Posterior vena cava (tissue), 2 donors: Measurements from ENCODE around the gene SH2D3A. TPM values are rescaled to one million over a fixed set of nuclear protein-coding genes. Genes with fewer than 3 reads are reported as not detected.
A peak's percentile ranks its signal among the peaks of the same experiment; 100 is the strongest.
"Not testable (repeated sequence)": the region's sequence is repeated elsewhere in the genome, so short reads cannot be mapped to it uniquely, and the experiment has no call there.

Experiments used
- DNase-seq: peaks from one replicate; pipeline ENCODE4 v3.0.0-alpha.2; 2020; ENCODE audit warnings: low spot score
- intact Hi-C, 2 donors: fragments of 100-400 bp; cut with DNase I; formaldehyde crosslinking; loops; one replicate each; pipeline versions ENCODE4 v1.14.1 to v1.14.2; 2022 to 2023
- total RNA-seq, 2 donors: library from RNA; stranded (reverse); fragmentation: NEBNext Ultra II Directional; extraction: Animal tissue kit (Norgen Biotek cat#: 25700); gene quantifications; one replicate each; pipeline ENCODE4 v1.2.1, GENCODE V29; 2021
- donor health status: DM: yes; HTN: yes; CAD: no.
- donor health status: DM: yes; HTN: yes; CAD: no.

The SH2D3A gene
- total RNA-seq, 2 donors from 2014 or later, result 0.37 to 0.52 TPM

DNA sequence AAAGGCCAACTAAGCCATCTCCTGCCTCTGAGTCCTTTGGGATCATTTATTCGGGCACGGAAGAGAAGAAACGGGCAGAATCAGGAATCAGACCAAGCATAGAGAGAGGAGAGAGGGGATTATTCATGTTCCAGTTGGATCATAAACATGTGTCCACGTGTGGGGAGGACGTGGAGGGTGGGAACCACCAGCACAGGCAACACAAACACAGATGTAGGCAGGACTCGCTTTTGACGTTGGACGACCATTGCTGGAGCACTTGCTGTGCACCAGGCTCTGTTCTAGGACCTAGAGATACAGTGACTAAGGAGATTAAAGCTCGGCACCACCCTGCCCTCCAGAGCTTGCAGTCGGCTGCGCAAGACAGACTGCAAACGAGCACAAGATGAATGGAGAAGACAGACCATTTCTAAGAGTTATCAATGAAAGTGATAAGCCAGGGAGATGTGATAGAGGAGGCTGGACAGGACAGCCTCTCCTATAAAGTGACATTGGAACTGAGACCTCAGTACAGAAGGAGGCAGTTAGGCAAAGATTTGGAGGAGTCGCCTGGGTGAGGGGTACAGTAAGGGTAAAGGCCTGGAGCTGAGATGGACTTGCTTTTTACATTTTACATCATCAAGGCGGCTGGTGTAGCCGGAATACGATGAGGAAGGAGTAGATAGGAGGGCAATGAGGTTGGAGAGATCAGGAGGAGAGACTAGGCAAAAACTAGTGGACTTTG lies 716 bp downstream of the SH2D3A start:
- DNase-seq, result no peak
- intact Hi-C loops, result no loop called here

DNA sequence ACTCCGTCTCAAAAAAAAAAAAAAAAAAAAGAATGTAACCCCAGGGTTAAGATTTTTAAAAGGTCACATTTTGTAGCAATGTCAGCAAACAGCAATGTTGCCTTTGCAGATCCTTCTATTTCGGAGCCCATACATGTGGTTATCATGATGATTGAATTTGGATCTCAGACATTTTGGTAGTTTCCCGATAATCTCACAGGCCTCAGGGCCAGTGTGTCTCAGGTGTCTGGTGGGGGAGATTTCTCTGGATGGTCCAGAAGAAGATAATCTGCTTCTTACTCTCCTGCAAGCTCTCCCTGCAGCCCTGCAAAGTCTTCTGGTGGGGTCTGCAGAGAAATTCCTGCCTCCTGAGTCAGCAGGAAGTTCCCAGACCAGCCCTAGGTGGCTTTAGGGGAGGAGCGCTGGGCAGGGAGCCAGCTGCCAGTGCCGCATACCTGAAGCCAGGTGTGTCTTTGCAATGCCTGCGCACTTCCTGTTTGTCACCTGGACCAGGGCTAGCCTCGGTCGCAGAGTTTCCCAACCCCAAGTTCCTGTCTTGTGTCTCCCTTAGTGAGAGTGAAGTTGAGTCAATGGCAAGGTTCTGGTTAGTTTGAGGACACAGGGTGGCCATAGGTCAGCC lies 1.4 kb downstream of the SH2D3A start:
- intact Hi-C loops, result no loop called here
- no peak for DNase-seq

DNA sequence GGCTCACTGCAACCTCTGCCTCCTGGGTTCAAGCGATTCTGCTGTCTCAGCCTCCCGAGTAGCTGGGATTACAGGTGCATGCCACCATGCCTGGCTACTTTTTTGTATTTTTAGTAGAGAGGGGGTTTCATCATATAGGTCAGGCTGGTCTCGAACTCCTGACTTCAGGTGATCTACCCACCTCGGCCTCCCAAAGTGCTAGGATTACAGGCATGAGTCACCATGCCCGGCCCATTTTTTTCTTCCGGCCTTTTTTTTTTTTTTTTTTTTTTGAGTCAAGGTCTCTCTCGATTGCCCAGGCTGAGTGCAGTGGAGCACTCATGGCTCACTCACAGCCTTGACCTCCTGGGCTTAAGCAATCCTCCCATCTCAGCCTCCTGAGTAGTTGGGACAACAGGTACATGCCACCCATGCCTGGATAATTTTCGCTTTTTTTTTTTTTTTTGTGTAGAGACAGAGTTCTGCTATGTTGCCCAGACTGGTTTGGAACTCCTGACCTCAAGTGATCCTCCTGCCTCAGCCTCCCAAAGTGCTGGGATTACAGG lies 4.9 kb downstream of the SH2D3A start:
- intact Hi-C loops, DNase-seq: not testable (repeated sequence)

DNA sequence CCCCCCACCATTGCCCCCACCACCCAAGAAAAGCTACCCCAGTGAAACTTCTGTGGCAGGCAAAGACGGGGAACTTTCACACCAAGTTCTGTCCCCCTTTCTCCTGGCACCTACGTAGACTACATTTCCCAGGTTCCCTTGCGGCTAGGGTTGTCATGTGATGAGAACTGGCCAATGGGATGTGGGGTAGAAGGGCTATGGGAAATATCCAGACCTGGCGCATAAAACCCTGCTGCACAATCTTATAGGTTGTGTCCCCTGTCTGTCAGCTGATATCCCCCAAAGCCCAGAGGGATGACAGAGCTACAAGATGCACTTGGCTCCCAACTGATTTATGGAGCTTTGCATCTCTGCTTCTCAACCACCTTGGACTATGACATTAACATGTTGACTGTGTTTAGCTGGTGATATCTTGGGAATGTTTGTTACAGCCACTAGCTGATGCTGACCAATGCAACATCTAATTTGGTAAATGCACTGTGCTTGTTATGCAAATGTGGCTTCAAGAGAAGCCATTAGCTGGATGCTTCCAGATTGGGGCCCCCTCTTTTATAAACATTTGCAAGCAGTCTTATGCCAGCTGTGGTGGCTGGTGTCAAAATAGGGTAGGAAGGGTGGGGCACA lies 6.1 kb downstream of the SH2D3A start:
- no peak for DNase-seq
- intact Hi-C loops, result no loop called here

DNA sequence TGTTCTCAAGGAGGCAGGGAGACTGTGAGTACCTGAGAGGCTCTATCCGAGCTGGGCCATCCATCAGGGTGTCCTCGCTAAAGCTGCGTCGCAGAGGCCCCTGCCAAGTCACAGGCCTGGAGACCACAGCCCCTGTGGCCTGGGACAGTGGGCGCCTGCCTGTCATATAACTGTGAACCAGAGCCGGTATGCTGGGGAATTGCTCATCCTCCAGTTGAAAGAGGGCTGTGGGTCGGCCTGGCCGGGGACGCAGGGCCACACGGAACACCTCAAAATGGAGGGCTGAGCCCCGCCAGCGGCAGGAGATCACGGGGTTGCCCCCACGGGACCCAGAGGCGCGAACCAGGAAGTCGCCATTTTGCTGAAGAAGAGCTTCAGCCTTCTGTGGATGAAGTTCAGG lies 6.6 kb downstream of the SH2D3A start:
- DNase-seq, result no peak
- intact Hi-C loops, result no loop called here

DNA sequence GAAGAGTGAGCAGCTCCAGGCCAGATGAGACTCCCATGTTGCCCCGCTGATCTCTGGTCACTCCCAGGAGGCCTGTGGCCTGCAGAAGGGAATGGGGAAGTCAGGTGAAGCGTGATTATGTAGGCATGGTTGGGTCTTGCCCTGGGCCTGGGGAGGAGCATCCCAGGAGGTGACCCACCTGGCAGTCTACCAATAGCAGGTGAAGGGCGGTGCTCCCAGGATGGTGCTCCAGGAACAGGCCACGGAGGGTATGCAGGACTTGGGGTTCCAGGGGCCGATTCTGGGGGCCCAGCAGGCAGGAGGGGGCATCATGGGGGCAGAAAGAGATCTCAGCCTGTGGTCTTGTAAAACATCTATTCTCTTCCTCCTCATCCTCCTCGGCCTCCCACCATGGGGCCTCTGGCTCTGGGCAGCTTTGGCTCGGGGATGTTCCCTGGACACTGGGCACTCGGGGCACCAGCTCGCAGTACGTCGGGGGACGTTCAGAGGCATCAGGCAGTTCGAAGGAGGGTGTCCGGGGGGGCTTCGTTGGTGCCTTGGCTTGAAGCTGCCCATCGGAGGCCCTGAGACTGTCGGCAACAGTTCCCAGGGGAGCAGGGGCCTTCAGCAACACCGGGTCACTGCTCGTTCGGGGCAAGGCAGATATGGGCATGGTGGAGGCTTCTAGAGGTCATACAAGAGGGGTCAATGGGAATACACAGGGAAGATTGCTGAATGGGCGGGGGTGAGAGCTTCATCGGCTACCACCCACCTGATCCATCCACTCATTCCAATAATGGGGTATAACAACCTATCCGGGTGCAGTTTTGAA lies 12.4 kb downstream of the SH2D3A start:
- intact Hi-C loops, result no loop called here
- no peak for DNase-seq

DNA sequence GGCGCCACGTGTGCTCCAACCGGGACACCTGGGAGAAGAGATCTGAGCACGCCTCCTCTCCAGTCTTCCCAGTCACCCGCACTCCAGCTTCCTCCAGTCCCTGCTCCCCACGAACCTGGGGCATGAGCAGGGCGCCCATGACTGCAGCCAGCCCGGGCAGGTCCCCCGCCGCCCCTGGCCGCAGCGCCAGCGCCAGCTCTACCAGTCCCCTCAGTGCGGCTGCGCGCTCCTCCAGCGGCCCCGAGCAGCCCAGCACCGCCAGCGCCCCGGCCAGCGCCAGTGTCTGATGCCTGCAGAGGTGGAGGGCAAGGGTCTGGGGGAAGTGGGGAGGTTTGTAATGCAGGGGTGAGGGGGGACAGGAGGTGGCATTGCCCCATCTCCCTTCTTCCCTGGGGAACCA lies 13.1 kb downstream of the SH2D3A start:
- no peak for DNase-seq
- intact Hi-C loops, result no loop called here

DNA sequence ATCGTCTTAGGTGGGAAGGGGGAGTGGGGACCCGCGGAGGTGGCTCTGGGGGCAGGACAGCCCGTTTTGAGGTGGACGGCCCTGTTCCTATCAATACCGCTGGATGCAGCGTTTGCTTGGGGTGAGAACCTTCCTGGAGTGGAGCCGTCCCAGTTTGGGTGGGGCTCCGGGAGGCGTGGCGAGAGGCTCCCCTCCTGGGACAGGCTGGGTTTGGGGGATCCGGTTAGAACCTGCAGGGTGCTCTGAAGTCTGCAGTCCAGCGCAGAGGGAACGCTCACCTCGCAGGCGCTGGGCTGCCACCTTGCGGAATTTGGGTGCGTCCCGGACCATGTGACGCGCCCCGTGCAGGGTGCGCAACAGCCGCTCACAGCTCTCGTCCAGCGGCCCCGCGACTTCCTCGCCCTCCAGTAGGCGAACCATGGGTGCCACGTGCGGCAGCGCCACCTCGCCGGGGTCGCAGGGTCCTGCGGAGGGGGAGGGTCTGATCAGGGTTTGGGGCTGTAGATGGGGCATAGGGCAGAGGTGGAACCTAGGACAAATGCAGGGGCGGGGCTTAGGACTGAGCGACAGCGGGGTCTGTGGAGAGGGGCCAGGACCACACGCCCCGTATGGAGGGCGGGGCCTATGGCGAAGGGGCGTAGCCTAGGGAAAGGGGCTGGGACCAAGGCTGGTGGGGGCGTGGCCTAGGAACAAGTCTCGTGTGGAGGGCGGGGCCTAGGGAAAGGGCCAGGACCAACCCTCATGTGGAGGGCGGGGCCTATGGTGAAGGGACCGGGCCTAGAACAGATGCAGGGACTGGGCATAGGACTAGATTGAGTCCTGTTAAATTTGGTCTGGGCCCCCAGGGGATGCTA lies 13.8 kb downstream of the SH2D3A start:
- intact Hi-C loops, result no loop called here
- peak; percentile 95 for DNase-seq

DNA sequence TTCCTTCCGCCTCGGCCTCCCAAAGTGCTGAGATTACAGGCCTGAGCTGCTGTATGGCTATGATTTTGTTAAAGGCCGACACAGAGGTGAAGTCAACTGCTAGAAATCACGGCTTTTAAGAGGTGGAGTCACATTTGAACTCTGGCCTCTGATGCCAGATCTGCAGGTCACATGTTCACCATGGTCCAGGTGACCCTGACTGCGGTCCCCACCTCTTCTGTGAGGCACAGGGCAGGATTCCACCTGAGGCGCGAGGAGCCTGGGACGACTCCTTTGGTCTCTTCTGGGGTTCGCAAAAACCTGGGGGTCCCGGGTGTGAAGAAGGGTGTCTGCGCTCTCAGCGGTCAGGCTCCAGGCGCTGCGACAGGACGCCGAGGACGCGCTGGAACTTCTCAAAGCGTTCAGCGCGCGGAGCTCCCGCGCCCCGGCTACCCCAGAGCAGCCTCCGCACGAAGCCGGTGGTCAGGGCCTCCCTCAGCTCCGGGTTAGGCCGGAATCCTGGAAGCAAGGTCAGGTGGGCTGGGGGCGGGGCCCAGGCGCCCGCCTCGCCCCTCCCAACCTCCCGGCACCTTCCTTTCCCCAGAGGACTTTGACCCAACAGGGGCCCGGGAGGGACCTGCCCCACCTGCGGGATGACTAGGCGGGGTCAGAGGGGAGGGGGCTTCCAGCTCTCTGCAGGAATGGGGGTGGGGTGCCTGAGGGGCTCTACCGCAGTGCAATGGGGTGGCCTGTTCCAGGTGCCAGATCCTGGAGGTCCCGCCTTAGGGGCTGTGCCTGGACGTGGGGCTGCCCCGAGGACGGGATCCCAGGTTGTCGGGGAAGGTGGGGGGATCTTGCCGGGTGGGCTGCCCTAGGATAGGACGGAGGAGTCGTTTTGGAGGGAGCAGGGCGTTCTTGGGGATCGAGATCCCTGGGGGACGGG lies 14.7 kb downstream of the SH2D3A start:
- intact Hi-C loops, result no loop called here
- DNase-seq, result no peak

DNA sequence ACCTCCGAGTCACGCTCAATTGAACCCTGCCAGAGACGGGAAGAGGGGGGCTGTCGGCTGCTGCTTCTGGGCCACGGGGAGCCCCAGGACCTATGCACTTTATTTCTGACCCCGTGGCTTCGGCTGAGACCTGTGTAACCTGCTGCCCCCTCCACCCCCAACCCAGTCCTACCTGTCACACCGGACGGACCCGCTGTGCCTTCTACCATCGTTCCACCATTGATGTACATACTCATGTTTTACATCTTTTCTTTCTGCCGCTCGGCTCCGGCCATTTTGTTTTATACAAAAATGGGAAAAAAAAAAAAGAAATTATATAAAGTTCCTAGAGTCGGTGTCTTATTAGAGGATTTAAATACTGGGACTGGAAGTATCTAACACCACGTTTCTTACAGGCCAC lies 16.0 kb downstream of the SH2D3A start:
- DNase-seq, result no peak
- intact Hi-C loops, result no loop called here

DNA sequence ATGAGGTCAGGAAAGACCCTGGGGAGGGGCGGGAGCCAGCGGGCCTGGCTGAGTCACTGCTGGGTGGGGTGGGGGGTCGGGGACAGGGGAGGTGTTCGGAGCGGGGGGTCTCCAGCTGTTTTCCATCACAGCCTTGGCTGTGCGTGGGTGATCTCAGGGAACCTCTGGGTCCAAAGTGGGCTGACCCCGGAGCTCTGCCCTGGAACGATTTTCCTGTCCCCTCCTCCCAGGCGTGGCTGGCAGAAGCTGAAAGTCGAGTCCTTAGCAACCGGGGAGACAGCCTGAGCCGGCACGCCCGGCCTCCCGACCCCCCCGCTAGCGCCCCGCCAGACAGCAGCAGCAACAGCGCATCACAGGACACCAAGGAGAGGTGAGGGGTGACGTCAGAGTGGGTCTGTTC lies 17.2 kb downstream of the SH2D3A start:
- DNase-seq, result no peak

DNA sequence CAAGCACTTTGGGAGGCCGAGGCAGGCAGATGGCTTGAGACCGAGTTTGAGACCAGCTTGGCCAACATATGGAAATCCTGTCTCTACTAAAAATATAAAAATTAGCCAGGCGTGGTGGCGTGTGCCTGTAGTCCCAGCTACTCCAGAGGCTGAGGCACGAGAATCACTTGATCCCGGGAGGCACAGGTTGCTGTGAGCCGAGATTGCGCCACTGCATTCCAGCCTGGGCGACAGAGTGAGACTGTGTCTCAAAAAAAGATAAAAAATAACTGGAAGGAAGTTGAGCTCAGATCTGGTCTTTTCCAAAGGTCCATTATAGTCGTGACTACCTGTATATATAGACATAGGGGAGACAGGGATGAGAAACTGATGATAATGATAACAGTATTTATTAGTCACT lies 18.7 kb downstream of the SH2D3A start:
- DNase-seq, intact Hi-C loops: not testable (repeated sequence)

More for the DNA sequence above, 17.2 kb downstream of the SH2D3A start:
- intact Hi-C loops, result no loop called here

DNA sequence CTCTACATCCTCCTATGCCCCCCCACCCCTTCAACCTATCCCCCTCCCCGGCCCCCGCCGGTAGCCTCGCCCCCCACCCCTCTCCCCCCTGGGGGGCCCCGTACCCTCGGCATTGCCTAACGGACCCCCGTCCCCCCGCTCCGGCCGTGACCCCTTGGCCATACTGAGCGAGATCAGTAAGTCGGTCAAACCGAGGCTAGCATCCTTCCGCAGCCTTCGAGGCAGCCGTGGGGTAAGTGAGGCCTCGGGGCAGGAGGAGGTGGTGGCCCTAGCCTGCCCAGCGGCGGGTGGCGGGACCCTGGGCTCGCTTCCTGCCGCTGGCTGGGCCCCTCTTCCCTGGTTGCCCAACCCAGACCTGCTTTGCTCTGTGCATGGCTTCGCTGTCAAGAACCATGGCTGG lies 21.3 kb downstream of the SH2D3A start:
- intact Hi-C loops, result no loop called here
- no peak for DNase-seq

DNA sequence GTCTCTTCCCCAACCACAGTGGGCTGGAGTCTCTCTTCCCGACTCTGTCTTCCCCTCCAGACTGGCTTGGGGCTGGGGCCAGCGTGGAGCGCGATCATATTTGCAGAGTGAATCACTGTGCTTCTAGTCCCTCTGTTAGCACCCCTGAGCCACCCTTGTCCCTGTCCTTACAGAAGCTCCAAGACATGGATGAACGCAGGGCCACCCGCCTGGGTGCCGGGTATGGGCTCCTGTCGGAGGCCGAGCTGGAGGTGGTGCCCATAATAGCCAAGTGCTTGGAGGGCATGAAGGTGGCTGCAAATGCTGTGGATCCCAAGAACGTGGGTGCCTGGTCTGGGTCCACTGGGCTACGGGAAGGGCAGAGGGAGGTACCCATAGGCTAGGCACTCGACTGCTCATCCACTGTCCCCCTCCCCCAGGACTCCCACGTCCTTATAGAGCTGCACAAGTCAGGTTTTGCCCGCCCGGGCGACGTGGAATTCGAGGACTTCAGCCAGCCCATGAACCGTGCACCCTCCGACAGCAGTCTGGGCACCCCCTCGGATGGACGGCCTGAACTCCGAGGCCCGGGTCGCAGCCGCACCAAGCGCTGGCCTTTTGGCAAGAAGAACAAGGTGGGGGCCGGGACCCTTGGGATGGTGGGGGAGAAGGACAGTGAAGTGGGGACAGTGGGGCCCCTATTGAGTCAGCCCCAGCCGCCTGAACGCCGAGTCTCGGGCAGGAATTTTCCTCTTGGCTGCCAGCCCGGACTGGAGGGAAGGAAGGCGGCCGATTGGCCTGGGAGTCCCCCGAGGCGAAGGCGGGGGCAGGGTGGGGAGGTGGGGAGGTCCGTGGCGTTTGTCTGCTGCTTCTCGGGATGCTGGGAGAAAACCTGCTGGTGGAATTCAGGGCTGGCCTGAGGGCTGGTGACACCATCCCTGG lies 22.6 kb downstream of the SH2D3A start:
- DNase-seq, result peak; percentile 95
- intact Hi-C loops, result no loop called here

DNA sequence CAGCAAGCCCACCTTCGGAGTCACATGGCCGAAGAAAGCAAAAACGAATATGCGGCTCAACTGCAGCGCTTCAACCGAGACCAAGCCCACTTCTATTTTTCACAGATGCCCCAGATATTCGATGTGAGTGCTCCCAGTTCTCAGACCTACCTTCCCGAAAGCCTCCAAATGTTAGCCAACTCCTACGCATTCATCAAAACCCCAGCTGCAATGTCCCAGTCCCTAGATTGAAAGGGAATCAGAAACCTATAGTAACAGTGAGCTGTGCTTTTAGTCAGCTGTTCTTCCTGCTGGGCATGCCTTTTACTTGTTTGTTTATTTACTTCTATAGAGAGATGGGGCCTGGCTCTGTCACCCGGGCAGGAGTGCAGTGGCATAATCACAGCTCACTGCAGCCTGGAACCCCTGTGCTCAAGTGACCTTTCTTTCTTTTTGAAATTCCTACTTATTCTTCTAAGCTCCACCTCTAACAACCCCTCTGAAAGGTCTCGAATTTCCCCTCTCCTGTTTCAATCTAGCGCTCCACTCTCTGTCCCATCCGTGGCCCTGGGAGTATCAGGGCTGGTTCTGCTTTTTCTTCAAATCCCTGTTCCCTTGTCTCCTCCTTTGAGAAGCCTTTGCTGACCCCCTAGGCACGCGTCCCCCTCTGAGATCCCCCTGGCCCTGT lies 23.4 kb downstream of the SH2D3A start:
- peak; percentile 49 for DNase-seq
- intact Hi-C loops, result no loop called here

DNA sequence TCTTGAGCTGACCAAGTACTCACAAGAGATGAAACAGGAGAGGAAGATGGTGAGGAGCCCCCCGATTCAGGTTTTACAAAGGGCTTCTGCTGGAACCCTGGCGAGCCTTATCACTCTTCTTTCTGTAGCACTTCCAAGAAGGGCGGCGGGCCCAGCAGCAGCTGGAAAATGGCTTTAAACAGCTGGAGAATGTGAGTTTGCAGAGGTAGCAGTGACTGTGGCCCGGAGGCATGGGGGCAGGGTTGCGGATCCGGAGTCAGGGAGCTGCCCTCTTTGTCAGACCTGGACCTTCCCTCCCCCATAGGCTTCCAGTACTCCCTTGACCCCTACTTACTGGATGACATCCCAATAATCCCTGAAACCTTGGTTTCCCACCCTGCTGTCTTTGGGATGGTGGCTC lies 24.2 kb downstream of the SH2D3A start:
- intact Hi-C loops, result no loop called here
- no peak for DNase-seq
